HL-60/S4 treated with retinoic acid at 250 ng/mL for 4 days and 3 days (cell line): Measurements from ENCODE around the gene PML.
"Not testable (repeated sequence)": the region's sequence is repeated elsewhere in the genome, so short reads cannot be mapped to it uniquely, and the experiment has no call there.

Experiments used
- in situ Hi-C: fragments of 300-500 bp; cut with MboI; formaldehyde crosslinking; loops from 2 replicates; pipeline ENCODE4 v1.7.0; 2022; ENCODE audit warnings: low sequenced_read_pairs

PML gene

DNA sequence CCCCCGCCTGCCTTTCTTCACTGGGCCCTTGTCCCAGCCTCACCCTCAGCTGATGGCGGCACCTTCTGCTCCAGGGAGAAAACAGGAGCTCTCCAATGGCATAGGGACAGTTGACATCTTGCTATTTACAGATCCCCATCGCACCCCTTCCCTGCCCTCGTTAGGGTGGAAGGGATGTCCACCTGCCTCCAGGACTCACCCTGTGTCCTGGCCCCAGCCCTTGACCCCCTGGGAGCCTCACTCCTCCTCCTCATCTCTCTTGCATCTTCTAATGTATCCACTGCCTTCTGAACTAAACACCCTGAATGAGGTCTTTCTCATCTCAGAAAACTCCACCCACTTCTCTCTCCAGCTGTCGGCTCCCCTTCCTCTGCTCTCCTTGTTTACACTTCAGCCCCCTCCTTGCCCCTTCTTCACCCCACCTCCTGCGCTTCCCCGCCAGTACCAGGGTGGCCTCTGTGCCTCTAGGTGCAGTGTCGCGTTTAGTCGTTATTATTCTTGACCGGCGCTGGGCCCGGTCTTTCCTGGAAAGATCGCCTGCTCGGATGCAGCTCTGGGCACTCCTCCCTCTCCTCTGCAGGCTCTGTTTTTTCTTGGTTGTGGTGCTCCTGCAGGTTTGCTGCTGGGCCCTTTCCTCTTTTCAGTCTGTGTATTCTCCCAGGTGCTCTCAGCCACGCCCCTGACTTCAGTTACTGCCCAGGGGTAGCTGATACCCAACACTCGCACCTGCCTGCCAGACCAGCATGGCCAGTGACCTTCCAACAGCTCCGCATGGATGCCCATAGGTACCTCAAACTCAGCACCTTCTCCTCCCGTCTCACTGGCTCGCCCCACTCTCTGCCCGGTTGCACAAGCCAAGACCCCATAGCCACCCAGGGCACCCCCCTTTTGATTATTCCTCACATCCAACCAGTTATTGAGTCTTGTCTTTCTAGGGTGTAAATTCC, 42.9 kb downstream of the PML start:
- in situ Hi-C loops = no loop called here

DNA sequence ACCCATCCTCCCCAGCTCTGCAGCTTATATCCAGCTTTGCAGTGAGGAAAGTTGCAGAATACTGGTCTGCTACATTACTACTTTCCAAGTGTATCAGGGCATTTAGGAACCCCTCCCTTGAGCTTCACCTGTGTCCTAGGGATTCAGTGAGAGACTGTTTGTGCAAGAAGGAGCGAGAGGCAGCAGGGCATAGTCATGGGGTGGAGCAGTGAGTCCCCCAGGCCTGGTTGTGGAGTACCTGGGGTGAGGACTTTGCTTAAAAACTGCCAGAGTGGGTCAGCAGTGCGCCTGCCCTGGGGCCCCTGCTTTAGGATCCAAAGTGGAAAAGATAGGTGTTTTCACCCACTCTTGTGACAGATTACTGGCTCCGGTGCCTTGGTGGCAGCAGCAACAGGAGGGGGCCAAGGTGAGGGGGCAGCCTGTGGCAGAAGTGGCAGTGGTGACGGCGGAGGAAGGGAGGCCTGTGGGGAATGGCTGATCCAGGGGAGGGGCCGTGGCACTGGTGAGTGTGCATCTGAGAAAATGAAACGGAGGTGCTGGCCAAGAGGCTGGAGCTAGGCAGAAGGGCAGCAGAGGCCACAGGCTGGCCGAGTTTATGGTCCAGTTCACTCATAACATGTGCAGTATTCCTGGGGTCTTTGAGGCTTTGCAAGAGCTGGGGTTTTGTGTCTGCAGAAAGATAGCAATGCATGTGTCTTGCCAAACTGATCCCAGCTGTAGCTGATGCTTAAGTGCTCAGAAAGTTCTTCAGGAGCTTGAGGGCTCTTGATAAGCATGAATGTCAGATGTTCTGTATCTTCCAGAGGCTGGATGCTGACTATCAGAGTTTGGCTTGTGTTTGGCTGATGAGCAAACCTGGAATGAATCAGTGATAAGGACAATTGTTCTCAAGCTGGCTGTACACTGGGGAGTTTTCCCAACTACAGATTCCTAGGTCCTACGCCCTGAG, 44.5 kb downstream of the PML start:
- in situ Hi-C loops = no loop called here

DNA sequence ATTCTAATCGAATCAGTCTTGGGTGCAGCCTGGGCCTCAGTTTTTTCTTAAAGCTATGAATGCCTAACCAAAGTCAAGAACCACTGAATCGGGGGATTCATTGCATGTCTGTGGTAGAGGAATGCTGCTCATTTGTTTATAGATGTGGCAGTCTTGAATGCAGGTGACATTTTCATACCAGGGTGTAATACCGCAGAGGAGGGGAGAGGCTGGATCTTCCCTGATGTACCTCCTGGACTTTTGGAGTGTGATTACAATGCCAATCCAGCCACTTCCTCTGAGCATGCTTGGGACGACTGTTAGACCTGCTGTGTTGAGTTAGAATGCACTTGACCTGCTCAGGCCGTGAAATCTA, 45.1 kb downstream of the PML start:
- in situ Hi-C loops = no loop called here

DNA sequence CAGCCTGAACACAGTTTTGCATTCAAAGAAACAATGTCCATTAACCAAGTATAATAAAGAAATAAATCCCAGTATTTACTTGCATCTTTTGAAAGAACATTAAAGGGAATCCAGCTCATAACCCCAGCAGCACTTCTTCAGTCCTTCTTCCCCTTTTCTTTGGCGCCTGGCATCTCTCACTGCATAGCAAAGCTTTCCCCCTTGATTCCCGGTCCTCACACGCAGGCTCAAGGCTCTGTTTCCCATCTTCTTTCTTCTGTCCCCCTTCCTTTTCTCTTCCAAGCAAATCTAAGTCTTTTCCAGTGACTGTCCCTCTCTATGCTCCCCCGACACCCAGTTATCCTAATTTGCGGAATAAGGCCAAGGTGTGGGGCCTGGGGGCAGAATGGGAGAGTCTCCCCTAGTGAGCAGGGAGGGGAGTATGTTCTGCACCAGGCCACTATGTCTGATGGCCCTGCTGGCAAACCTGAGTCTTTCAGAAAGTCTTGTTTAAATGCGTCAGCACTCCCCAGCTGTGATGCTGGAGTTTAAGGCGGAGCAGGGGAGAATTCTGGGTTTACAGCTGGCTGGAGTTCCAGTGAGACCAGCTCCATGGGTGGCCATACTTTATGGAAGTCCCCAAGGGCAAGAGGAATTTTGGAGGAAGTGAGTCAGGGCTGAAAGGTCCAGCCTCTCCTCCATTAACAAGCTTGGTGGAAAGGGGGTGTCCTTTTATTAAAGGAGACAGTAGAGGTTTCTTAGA, 45.8 kb downstream of the PML start:
- in situ Hi-C loops = no loop called here

DNA sequence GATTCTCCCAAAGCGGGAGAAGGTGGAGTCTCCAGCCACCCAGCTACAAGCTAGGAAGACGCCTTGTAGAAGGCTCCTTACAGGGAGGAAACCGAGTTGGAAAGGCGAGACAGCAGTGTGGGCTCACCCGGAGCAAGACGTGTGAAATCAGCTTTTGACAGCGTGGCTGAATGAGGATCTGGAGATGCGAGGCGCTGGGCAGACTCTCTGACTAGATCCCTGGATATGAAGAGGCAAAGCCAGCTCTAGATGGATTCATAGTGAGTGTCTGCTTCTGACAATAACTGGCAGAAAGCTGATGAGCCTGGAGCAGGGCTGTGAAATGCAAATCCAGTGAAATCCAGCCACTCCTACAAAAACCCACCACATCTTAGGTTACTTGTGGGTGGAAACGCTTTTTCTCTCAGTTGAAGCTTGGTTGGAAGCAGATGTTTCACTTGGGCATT, 46.8 kb downstream of the PML start:
- in situ Hi-C loops = no loop called here

DNA sequence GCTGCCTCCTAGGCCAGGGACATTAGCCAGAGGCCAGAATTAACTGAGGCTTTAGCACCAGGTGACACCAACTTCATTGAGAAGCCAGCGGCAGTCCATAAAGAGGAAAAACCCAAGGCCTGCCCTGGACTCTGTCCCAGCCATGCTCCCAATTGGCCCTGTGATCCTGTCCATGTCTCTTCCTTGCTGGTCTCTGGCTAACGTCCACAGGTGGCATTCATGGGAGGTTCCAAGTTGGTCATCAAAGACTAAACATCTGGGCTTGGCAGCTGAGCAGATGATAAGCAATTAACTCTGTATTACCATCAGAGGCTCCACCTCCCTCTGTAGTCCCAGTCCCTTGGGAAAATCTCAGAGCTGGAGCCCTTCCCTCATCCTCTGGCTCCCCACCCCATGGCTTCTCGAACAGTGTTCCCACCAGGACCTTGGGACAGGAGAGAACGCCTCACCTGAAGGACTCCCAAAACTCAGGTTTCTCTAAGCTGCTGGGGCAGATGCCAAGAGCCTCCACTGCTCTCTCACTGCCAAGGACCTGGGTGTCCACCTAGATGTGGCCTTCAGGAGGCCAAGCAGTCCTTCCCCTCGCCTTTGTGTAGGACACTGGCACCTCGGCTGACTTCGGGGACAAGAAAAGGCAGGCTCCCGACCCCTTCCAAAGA, 47.4 kb downstream of the PML start:
- in situ Hi-C loops = no loop called here

DNA sequence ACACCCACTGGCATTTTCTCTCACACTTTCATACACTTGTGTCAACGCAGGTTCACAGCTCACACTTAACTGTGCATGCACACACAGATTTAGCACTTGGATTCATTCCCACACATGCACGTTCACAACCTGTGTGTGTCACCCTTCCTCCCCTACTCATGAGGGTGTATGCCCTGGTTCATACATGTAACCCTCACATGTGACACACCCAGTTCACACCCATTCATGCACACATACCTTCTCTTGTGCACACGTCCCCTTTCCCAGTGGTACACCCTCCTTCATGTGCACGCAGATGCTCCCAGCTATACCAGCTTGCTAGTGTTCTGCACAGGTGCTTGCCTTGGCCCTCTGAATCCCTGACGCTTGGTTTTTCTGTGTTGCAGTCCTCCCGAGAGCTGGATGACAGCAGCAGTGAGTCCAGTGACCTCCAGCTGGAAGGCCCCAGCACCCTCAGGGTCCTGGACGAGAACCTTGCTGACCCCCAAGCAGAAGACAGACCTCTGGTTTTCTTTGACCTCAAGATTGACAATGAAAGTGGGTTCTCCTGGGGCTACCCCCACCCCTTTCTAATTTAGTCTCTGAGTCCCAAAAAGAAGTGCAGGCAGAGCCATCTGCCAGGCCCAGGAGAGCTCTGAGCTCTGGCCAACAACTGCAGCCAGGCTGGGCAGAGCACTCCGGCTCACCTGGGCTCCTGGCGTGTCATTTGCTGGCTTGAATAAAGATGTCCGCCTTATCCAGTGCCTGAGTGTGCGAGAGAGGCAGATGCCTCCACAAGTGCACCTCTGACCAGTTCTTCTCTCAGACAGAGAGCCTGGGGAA, 48.3 kb downstream of the PML start:
- in situ Hi-C loops = no loop called here

DNA sequence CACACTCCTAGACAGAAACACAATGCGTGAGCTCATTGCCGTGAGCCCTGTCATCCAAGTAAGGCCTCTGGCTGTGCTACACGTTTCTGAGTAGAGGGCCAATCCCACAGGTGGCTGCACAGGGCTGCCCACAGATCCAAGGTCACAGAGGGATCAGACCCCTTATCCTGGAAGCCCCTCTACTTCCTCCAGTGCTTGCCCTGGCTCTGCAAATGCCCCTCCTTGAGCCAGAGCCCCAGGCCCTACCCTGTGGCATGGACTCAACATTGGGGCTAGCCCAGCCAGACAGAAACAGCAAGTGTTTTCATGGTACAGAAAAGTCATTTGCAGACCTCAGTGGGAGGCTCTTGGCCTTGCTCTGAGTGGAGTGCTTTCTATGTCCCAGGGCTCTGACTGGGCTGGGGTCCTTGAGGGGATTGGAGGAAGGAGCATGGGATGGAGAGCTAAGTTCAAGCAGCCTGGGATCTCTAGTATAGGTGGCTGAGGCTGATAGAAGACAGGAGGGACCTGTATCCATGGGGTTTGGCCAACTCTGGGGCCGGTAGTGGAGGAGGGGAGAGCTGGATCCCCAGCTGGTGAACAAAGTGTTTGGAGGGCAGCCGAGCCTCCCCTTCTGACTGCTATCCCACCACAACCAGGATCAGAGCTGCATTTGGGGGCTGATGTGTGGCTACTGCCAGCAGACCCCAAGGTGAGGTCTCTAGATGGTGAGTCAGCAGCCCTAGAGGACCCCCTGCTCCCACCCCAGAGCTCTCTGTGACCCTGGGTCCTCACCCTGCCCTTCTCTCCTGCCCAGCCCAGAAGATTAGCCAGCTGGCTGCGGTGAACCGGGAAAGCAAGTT, 49.1 kb downstream of the PML start:
- in situ Hi-C loops = no loop called here

DNA sequence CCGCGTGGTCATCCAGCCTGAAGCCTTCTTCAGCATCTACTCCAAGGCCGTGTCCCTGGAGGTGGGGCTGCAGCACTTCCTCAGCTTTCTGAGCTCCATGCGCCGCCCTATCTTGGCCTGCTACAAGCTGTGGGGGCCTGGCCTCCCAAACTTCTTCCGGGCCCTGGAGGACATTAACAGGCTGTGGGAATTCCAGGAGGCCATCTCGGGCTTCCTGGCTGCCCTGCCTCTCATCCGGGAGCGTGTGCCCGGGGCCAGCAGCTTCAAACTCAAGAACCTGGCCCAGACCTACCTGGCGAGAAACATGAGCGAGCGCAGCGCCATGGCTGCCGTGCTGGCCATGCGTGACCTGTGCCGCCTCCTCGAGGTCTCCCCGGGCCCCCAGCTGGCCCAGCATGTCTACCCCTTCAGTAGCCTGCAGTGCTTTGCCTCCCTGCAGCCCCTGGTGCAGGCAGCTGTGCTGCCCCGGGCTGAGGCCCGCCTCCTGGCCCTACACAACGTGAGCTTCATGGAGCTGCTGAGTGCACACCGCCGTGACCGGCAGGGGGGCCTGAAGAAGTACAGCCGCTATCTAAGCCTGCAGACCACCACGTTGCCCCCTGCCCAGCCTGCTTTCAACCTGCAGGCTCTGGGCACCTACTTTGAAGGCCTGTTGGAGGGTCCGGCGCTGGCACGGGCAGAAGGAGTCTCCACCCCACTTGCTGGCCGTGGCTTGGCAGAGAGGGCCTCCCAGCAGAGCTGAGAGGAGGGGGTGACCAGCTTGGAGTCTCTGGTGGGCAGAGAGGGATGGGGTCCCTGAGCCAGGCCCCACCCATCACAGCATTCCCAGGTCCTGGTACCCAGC, 50.0 kb downstream of the PML start:
- in situ Hi-C loops = no loop called here

DNA sequence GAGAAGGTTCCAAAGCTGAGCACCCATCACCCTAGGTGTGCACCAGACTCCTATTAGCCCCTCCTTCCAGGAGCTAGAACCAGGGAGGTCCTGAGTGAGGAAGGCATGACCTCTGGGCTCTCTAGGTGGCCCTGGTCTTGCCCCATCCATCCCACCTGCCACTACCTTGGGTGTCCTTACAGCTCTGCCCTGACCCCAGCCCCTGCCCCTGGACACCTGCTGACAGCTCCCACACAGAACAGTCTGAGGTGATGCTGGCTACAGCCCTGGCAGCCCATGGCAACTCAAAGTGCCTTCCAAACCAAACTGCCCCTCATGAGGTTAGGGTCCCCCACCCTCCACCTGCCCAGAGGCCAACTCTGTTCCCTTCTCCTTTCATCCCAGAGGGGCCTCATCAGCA, 50.7 kb downstream of the PML start:
- in situ Hi-C loops = no loop called here

DNA sequence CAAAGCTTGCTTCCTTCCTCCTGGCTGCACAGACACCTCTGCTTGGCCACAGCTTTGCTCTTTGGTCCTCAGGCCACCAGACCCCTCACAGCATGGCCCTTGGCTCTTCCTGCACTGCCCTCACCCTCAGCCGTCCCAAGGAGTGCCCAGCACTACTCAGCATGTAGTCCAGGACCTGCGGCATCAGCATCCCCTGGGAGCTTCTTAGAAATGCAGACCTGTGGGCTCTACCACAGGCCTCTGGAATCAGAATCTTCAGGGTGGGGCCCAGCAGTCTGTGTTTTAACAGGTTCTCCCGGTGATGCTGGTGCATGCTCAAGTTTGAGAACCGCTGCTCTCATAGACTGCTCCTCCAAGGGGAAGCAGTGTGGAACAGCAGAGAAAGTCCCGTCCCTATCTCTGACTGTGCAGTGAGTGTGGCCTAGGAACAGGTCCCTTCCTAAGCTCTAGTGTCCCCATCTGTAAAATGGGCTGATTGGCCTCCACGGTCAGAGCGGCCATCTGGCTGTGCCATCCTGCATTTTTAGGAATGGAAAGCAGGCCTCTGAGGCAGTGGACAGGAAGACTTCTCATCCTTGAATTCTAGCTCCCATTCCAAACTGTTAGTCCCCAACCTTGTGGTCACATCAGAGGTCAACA, 51.2 kb downstream of the PML start:
- in situ Hi-C loops = no loop called here

DNA sequence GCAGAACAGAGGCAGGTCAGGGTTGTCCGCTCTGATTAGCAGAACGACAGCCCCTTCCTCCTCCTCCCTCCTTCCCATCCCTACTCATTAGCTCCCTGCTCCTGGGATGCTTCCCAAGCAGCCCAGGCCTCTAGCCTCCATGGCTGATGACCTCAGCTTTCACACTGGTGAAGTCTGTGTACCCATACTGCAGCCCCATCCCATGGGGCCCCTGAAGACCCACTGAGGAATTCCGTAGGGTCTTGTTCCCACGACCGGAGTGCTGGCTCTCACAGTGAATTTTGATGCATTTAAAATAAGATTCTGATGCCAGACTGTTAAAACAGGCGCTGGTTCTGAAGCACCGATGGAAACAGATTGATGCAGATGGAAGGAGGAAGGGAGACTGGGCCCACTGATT, 51.8 kb downstream of the PML start:
- in situ Hi-C loops = no loop called here

DNA sequence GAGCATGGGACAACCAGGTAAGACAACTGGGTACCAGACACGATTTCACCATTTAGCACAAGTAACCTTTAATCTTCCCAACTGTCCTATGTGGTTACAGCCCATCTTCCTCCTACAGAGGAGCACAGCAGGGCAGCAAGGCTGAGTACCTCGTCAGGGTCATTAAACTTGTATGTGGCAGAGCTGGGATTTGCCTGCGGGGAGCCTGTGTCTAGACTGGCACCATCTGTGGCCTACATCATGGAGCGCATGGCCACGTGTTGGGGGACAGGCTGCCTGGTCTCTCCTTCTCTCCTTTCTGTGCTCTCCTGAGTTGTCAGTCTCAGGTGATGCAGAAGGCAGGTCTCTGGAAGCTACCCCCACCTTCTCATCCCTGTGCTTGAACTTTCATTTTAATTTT, 55.6 kb downstream of the PML start:
- in situ Hi-C loops = no loop called here

DNA sequence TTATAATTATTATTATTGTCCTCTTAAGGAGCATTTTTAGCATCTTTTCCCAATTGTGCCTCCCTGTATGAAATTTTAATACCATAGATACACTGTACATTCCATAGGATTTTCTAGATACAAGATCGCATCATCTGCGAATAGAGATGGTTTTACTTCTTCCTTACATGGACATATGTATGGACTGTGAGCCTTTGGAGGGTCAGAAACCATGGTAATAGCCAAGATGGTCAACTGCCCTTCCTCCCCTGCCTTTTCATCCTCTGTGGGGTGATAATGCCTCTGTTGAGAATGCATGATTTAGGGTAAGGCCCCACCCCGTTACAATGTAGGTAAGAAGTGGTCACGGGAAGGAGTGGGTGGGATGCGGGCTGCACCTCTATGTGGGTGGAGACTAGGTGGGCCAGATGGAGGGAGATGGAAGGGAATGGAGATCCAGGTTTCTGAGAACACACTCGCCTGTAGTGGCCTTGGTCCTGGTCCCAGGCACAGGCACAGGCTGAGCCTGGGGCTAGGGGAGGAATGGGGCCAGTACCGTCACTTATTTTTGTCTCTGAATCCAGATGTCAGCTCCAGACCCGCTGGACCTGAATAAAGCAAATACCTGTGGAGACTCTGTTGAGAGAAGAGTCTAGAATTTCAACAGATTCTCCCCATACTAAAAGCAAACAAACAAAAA, 56.2 kb downstream of the PML start:
- in situ Hi-C loops = no loop called here

DNA sequence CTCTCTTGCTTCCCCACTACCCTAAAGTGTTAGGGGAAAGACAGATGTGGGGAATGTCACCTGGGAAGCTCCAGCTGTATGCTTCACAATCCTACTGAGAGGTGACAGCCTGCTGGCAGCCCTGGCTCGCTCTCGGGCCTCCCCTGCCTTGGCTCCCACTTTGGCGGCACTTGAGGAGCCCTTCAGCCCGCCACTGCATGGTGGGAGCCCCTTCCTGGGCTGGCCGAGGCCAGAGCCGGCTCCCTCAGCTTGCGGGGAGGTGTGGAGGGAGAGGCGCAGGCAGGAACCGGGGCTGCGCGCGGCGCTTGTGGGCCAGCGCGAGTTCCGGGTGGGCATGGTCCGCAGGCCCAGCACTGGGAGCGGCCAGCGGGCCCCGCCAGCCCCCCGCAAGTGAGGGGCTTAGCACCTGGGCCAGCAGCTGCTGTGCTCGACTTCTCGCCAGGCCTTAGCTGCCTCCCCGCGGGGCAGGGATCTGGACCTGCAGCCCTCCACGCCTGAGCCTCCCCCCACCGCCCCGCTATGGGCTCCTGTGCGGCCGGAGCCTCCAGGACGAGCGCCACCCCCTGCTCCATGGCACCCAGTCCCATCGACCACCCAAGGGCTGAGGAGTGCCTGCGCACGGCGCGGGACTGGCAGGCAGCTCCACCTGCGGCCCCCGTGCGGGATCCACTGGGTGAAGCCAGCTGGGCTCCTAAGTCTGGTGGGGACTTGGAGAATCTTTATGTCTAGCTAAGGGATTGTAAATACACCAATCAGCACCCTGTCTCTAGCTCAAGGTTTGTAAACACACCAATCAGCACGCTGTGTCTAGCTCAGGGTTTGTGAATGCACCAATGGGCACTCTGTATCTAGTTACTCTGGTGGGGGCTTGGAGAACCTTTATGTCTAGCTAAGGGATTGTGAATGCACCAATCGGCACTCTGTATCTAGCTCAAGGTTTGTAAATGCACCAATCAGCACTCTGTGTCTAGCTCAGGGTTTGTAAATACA, 58.0 kb downstream of the PML start:
- in situ Hi-C loops = not testable (repeated sequence)

DNA sequence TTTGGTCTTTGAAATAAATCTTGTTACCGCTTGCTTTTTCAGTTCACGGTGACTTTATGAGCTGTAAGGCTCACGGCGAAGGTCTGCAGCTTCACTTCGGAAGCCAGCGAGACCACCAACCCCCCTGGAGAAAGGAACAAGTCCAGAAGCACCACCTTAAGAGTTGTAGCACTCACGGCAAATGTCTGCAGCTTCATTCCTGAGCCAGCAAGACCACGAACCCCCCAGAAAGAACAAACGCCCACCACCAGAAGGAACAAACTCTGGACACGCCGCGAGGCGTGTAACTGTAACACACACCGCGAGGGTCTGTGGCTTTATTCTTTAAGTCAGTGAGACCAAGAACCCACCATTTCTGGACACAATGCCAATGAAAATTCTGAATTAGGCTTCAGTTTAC, 59.0 kb downstream of the PML start:
- in situ Hi-C loops = no loop called here
